Measurements from ENCODE around the gene TUT4. TPM values are rescaled to one million over a fixed set of nuclear protein-coding genes. Genes with fewer than 3 reads are reported as not detected.

The TUT4 gene, protein sequence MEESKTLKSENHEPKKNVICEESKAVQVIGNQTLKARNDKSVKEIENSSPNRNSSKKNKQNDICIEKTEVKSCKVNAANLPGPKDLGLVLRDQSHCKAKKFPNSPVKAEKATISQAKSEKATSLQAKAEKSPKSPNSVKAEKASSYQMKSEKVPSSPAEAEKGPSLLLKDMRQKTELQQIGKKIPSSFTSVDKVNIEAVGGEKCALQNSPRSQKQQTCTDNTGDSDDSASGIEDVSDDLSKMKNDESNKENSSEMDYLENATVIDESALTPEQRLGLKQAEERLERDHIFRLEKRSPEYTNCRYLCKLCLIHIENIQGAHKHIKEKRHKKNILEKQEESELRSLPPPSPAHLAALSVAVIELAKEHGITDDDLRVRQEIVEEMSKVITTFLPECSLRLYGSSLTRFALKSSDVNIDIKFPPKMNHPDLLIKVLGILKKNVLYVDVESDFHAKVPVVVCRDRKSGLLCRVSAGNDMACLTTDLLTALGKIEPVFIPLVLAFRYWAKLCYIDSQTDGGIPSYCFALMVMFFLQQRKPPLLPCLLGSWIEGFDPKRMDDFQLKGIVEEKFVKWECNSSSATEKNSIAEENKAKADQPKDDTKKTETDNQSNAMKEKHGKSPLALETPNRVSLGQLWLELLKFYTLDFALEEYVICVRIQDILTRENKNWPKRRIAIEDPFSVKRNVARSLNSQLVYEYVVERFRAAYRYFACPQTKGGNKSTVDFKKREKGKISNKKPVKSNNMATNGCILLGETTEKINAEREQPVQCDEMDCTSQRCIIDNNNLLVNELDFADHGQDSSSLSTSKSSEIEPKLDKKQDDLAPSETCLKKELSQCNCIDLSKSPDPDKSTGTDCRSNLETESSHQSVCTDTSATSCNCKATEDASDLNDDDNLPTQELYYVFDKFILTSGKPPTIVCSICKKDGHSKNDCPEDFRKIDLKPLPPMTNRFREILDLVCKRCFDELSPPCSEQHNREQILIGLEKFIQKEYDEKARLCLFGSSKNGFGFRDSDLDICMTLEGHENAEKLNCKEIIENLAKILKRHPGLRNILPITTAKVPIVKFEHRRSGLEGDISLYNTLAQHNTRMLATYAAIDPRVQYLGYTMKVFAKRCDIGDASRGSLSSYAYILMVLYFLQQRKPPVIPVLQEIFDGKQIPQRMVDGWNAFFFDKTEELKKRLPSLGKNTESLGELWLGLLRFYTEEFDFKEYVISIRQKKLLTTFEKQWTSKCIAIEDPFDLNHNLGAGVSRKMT (N-terminal part only)
- polyA plus RNA-seq = 10 to 100 TPM; 15.5 to 21.0 (median 17.0) TPM

DNA sequence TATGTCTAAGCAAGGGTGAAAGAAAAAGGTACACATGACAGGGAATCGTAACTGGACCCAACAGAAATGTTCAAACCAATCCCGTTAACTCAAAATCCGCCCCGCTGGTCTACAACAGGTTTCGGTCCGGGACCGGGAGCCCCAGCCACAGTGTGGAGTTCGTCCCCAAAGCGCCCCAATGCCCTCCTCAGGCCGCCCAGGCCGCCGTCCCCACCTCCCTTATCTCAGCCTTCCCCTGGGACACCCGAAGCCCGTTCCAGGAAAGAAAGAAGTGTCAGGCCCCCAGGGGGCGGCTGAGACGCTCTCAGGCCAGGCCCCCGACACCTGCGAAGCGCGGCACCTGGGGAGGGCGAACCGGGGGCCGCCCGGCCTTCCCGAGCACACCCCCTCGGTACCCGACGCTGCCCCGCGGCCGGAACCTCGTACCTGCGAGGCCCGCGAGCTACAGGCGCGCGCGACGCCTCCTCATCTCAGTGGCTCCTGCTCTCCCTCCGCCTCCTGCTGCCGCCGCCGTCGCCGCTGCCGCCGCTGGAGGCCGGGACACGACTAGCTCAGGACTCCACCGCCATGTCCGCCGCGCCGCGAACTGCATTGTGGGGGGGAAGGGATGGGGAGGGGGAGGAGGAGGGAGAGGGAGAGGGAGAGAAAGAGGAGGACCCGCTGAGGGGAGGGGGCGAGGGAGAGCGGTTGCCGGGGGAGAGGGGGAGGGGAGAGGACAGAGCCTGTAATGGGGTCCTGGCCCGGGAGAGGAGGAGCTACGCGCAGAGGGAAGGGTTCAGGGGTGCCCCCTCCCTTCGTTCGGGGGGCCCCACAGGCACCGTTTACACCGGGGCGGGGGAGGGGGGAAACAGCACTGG lies at the start of gene TUT4:
TSS of gene TUT4 (minus strand) at position 588 of the 857 bp plus-strand sequence. CDS start 26,812 bp downstream, outside the sequence.
- peak within 1 kb of the TSS; percentile 52 for H3K27ac ChIP-seq (ENCODE audit: low read depth, low read length)
- 0 to 1% (median 0%) methylated on average over 41 to 67 of the region's 68 CpGs for WGBS, 3 donors

DNA sequence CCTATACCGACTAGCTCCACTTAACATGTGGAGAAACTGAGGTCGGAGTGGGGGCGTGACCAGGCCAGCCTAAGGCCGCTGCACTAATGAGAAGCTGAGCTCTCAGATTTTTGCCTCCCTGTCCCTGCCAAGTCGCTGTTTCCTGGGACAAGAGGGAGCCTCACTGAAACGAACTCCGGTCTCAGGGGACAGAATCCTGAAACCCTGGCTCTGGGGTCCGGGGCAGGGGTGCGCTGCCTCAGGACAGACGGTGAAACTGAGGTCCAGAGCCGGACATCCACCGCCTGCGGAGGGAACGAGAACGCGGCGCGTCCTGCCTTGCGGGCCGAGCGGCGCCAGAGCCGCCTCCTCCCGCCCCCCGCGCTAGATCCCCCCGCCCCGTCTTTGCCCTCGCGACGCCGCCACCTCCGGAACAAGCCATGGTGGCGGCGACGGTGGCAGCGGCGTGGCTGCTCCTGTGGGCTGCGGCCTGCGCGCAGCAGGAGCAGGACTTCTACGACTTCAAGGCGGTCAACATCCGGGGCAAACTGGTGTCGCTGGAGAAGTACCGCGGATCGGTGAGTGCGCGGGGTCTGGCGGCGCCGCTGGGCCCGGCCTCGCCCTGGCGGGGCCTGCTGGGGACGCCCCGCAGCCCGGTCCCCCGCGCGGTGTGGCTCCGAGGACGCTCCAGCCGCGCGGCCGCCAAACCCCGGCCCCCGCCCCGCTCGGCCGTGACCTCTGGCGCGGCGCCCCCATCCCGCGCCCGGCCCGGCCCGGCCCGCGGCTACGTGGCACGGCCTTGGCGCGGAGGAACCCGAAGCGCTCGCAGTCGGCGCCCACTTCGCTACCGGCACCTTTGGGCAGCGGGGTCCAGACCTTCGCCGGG lies 49.3 kb upstream of the TUT4 start, which contains the start of gene GPX7:
TSS of gene GPX7 (plus strand) at position 381 of the 865 bp plus-strand sequence. CDS start at position 420, 39 bp downstream.
- WGBS, 3 donors = 2% methylated on average over 84 to 97 of the region's 97 CpGs
- H3K27ac ChIP-seq (ENCODE audit: low read depth, low read length) = no peak within 1 kb of the TSS

DNA sequence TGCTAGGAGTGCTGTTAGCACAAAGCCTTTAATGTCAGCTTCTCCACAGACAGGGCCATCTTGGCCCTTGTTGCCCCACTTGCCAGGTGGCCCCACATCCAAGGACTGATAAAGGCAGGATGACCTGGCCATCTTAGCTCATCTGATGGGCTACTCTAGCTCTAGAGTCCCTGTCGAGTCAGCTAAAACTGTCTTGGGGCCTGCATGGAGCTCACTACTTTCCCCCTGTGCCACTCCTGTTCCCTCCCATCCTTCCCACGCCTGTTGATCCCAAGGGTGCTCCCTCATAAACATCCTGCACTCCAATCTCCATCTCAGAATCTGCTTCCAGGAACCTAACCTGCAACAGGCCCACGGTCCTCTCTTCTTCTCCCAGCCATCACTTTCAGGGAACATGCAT lies 48.6 kb upstream of the TUT4 start:
- no peak overlapping the region for H3K27ac ChIP-seq (ENCODE audit: low read depth, low read length)
- 59 to 87% (median 77%) methylated on average over 3 of the region's 3 CpGs for WGBS, 3 donors

DNA sequence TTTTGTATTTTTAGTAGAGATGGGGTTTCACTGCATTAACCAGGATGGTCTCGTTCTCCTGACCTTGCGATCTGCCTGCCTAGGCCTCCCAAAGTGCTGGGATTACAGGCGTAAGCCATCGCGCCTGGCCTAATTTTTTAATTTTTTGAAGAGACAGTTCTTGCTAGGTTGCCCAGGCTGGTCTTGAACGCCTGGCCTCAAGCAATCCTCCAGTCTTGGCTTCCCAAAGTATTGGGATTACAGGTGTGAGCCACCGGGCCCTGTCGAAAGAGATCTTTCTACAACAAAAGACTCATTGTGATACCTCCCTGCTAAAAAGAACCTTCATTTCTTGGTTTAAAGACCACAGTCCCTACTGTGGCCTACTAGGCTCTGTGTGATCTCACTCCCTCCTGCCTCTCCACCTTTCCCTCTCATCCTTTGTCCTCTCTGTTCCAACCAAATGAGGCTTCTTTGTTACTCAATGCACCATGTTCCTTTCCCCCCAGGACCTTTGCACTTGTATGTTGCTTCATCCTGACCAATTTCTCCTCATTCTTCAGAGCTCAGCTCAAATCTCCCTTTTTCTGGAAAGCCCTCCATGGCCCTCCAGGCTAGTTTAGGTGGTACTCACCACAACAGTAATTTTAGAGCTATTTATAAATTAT lies 47.8 kb upstream of the TUT4 start:
- WGBS, 3 donors = 97 to 99% (median 99%) methylated on average over 8 of the region's 8 CpGs

DNA sequence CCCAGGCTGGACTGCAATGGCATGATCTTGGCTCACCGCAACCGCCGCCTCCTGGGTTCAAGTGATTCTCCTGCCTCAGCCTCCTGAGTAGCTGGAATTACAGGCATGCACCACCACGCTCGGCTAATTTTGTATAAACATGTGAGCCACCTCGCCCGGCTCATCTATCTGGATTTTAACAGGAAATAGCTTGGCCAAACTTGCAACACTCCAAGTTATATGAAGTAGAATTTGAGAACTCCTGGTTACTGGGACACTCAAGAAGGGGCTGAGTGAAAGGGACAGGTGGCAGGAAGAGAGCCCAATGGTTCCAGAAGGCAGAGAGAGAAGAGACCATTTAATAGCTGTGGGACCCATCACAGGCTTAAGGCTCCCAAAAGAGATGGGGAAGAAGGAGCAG lies 46.3 kb upstream of the TUT4 start:
- 84 to 97% (median 85%) methylated on average over 7 of the region's 7 CpGs for WGBS, 3 donors

More for the DNA sequence above, 47.8 kb upstream of the TUT4 start:
- no peak overlapping the region for H3K27ac ChIP-seq (ENCODE audit: low read depth, low read length)

DNA sequence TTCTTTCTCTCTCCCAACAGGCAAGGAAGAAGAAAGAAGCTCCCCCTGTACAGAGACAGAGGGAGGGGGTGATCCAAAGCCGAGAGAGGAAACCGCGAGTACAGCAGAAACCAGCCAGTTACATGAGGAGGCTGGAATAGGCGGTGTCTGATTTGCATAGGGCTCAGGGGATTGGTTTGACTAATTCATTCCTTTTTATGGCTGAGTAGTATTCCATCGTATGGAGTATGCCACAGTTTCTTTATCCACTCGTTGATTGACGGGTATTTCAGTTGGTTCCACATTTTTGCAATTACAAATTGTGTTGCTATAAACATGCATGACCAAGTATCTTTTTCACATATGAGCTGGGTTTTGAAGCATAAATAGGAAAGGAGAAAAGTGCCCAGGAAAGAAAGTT lies 45.8 kb upstream of the TUT4 start:
- H3K27ac ChIP-seq (ENCODE audit: low read depth, low read length) = no peak overlapping the region
- 94 to 98% (median 98%) methylated on average over 7 of the region's 7 CpGs for WGBS, 3 donors

More for the DNA sequence above, 46.3 kb upstream of the TUT4 start:
- no peak overlapping the region for H3K27ac ChIP-seq (ENCODE audit: low read depth, low read length)

DNA sequence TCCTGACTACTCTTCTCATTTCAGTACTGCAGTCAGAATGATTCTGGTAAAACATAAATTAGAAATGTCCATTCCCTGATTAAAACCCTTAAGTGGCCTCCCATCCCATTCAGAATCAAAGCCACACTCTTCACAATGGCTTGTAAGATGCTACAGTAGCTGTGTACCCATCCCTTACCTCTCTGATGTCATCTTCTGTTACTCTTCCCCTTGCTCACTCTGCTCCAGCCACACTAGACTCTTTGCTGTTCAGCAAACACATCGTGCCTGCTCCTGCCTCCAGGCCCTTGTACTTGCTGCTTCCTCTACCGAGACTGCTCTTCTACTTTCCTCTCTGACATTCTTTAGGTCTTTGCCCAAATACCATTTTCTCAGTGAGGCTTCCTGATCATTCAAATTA lies 45.0 kb upstream of the TUT4 start:
- H3K27ac ChIP-seq (ENCODE audit: low read depth, low read length) = no peak overlapping the region
- WGBS, 3 donors = 58 to 70% (median 63%) methylated on average over 2 of the region's 2 CpGs

DNA sequence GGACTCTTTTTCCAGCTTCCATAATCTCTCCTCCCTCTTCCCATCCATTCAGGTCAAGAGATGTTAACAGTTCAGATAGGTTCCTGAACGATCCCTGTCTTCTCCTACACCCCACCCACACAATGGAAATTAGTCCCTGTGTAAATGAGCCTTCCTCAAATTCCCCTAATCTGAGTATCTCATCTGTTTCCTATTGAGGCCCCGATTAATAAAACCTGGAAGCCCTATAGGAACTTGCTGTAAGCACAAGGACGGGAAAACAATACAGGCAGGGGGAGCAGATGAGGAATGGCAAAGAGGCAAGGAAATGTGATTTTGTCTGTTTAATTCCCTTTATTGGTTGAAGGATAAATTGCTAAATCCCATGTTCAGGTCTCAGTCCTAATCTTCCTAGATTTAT lies 42.2 kb upstream of the TUT4 start:
- WGBS, 3 donors = 34 to 64% (median 45%) methylated on average over 3 of the region's 3 CpGs
- no peak overlapping the region for H3K27ac ChIP-seq (ENCODE audit: low read depth, low read length)

DNA sequence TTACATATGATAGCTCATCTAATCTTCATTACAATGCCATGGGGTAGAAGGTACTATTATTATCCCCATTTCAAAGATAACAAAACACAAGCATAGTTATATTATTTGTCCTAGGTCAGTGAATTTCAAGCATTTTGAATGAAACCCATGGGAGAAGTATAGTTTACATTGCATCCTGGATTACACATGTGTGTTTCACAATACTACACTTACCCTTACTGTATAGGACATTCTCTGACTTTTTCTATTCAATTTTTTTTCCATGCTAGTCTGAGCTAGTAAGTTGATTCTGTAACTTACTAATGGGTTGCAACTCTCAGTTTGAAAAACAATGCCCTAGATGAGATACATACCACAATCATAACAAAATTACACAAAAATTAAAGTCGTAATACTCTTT lies 40.6 kb upstream of the TUT4 start:
- no peak overlapping the region for H3K27ac ChIP-seq (ENCODE audit: low read depth, low read length)
- WGBS, 3 donors = 83 to 88% (median 83%) methylated on average over 1 of the region's 1 CpG

DNA sequence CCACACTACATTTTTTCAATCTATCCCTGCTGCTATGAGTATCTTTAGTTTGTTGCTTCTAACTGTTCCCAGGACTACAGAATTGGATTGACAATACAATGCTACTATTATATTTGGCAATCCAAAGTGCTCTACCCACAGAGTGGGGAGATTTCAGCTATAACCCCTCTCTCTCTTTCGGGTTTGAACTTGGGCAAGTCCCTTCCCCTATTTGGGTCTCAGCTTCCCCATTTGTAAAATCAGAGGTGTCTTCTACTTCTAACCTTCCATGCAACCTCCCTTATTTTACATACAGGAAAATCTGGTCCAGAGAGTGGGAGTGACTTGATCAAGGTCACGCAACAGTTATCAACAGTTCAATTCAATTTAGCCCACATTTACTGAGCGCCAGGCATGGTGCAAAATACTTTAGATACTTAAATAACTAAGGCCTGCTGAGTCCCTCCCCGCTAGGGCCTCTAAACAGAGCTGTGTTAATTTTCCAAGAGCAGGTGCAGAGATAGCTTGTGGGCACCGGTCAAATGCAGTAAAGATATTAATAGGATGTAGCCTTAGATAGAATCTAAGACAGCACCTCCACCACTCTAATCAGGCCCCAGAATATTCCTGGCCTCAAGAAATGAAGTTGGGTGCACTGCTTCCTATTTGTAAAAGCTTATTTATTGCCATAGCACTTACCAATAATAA lies 39.9 kb upstream of the TUT4 start:
- WGBS, 3 donors = 81 to 86% (median 84%) methylated on average over 5 of the region's 5 CpGs
- H3K27ac ChIP-seq (ENCODE audit: low read depth, low read length) = no peak overlapping the region

DNA sequence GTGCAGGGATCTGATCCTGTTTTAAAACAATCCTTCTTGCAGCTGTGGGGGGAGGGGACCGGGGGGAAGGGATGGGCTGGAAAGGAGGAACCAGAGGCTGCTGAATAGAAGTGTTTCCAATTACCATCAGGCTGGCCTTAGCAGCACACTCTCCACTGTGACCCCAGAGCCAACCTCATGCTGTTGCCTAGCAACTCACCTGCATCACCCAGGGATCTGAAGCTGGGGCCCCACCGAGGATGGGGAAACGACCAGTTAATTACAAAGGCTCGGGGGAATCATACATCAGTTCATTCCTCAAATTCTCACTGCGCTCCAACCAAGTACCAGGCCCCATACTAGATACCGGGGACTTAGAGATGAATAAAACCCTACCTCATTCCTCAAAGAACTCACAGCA lies 37.4 kb upstream of the TUT4 start:
- WGBS, 3 donors = 45 to 61% (median 48%) methylated on average over 6 of the region's 6 CpGs

DNA sequence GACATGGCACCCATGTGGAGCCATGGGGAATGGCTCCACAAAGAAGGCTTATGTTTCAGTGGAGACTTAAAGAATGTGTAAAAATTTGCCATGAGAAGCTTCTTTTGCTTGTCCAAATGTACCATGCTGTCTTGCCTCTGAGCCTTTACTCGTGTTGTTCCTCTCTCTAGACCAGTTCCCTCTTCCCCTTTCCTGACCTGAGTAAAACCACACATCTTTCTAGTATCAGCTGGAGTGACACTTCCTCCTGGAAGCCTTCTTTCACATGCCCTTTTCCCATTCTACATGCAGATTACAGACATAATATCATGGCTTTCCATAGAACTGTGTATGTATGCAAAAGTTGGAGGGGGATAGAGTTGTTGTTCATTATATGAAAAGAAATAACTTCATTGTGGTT lies 35.6 kb upstream of the TUT4 start:
- WGBS, 3 donors = 44 to 65% (median 52%) methylated on average over 1 of the region's 1 CpG
- H3K27ac ChIP-seq (ENCODE audit: low read depth, low read length) = no peak overlapping the region

More for the DNA sequence above, 37.4 kb upstream of the TUT4 start:
- H3K27ac ChIP-seq (ENCODE audit: low read depth, low read length) = no peak overlapping the region

DNA sequence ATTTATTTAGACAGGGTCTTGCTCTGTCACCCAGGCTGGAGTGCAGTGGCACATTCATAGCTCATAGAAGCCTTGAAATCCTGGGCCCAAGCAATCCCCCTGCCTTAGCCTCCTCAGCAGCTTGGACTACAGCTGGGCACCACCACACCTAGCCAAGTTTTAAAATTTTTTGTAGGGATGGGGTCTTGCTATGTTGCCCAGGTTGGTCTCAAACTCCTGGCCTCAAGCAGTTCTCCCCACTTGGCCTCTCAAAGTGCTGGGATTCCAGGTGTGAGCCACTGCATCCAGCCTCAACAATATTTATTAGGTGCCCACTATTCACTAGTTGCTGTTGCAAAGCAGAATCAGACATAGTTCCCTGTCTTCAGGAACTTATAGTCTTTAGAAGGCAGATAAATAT lies 35.1 kb upstream of the TUT4 start:
- no peak overlapping the region for H3K27ac ChIP-seq (ENCODE audit: low read depth, low read length)

DNA sequence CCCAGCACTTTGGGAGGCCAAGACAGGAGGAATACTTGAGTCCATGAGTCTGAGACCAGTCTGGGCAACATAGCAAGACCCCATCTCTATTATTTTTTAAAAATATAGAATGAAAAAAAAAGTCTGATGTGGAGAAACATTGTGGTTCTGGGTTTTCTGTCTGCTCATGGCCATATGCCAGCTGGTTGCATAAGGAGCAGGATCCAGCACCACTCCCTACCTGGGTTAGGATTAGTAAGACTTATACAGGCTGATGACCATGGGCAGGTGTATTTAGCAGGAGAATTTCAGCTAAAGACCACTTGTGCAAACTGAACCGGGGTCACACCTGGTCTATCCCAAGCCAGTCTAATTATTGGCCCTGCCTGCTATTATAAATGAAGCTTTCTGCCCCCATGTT lies 32.6 kb upstream of the TUT4 start:
- 29 to 83% (median 77%) methylated on average over 1 of the region's 1 CpG for WGBS, 3 donors
- no peak overlapping the region for H3K27ac ChIP-seq (ENCODE audit: low read depth, low read length)

DNA sequence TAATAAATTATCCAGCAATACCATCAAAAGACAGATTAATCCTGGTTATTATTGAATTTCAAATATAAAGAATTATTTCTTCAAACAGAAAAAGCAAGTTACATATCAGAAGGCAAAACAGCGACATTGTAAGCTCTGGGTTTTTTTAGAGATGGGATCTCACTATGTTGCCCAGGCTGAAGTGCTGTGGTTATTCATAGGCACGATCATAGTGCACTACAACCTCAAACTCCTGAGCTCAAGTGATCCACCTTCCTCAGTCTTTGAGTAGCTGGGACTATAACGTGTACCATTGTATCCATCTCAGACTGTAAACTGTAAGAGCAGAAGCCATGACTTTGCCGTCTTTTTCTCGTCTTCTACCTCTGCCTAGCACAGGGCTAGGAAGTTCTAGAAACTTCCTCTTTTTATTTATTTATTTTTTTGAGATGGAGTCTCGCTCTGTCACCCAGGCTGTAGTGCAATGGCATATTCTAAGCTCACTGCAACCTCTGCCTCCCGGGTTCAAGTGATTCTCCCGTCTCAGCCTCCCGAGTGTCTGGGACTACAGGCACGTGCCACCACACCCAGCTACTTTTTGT lies 29.3 kb upstream of the TUT4 start:
- 84 to 94% (median 89%) methylated on average over 10 of the region's 10 CpGs for WGBS, 3 donors
- no peak overlapping the region for H3K27ac ChIP-seq (ENCODE audit: low read depth, low read length)

DNA sequence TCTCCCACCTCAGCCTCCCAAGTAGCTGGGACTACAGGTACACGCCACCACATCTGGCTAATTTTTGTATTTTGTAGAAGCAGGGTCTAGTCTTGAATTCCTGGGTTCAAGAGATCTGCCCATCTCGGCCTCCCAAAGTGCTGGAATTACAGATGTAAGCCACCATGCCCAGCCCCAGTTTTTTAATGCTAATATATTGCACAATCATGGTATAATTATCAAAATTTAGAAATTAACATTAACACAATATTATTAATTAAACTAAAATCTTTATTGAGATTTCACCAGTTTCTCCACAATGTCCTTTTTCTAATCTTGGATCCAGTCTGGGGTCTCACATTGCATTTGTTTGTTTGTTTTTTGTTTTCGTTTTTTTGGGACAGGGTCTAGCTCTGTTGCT lies 27.4 kb upstream of the TUT4 start:
- WGBS, 3 donors = 94 to 95% (median 94%) methylated on average over 3 of the region's 3 CpGs
- no peak overlapping the region for H3K27ac ChIP-seq (ENCODE audit: low read depth, low read length)
